T follicular helper cell (primary cell): ENCODE results near the gene TMPRSS11A.

ENCODE experiments used
- DNase-seq: peaks from one replicate; pipeline ENCODE4 v3.0.0-alpha.2; 2020; ENCODE audit warnings: low read depth

TMPRSS11A gene

DNA sequence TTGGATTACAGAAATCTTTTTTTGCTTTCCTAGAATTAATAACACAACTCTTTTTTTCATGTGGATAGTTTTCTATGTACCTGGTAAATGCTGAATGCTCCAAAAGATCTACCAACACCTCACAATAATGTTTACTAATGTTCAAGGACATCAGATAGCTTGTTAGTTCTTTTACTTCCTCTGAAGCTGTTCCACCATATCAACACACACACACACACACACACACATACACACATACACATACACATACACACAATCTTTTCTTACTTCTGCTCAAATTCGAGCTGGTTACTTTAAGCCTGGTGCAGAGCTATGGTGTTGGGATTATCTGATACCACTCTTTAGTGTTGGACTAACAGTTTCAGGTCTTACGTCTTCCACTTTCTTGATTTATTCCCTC is 51.2 kb downstream of the TMPRSS11A start:
- no peak for DNase-seq

DNA sequence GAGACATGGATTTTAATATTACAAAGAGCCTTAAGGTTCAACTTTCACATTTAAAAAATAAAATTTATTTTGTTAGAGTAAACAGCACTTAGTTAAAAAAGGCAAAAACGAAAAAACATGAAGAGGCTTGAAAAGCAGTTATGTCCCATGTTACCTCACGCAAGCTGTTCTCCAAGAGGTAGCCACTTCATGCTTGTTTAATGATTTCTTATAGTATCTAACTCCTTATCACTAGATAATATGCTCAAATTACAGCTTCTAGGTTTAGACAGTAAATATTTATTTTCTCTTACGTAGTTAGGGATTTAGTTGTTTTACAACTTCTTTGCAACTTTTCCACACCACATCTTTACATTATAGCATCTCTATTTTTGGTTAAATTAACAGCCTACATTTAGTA is 51.7 kb downstream of the TMPRSS11A start:
- DNase-seq: no peak

DNA sequence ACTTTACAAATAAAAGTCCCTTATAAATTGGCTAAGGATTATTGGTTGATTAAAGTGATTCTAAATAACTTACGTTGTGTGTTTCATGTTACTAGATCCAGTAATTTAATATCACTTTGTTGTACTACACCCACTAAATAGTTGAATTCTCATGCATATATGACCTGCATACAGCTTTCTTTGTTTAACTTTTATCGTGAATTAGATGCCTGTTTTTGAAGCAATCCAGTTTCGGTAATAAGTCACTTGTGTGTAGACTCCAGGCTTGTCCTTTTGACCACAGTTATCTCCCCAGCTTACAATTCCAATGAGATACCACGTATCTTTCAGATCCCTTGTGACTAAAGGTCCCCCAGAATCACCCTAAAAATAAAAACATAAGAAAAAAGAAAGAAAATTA is 52.2 kb downstream of the TMPRSS11A start:
- DNase-seq: no peak

DNA sequence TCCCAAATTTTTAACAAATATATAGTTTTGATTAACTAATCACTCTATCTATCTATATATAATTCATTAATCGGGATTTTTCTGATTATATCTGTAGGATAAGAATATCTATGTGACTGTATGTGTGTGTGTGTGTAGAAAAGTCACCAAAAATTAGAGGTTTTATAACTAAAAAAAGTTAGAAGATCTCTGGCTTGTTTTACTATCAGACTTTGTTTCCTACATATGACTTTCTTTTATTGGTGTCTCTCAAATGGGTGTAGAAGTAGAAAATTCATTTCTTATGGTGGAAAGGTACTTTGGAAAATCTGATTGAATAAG is 52.7 kb downstream of the TMPRSS11A start:
- DNase-seq: no peak

DNA sequence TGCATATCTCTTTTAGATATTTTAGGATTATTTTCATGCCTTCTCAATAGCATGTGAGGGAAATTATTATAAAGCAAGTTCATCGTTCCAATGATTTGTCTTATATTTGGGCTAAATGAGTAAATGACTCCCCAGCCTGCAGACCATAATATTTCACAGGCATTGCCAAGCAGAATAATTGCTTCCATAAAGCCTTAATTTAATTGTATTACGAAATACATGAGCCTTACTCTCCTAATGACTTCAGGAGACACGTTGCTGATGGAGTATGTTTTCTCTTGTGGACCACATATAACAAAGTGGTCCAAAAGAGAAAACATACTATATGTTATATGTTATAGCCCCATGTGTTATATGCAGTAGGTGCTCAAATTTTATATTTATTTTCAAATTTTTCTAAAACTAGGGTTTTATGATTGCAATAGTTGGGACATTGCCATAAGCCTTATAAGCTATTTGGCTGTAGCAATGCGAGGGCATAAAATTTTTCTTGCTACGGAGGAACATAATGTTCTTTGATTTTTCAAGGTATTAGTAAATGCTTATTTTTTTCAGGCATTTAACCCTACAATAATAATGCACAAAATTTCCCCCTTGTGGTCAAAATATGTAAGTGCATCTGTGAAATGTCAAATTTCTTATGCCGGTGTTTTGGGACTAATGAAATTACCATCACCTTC is 53.2 kb downstream of the TMPRSS11A start:
- no peak for DNase-seq

DNA sequence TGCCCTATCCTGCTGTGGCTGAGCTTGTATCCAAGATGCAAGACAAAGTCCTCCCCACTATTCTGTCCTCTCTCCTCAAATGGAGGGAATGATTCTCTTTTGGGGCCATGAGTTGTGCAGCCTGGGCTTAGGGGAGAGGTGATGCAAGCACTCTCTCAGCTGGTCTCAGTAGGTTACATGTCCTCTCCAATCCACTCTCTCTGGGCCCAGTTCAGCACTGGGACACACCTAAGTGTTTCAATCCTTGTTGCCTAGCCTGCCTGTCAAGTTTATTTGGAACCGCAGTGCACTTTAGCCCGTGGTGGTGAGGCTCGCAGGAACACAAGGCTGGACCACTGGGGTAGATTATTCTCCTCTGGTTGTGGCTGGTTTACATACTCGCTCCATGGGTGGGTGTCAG is 55.6 kb downstream of the TMPRSS11A start:
- DNase-seq: no peak

DNA sequence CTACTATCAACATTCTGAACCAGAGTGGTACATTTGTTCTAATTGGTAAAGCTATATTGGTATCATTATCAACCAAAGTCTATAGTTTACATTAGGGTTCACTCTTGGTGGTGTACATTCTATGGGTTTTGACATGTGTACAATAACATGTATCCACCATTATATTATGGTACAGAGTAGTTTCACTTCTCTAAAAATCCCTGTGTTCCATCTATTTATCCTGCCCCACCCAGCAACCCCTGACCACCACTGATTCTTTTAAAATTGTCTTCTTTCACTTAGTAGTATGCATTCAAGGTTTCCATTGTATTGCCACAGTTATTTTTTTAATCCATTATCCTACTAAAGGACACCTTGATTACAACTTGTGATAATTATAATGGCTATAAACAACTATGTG is 64.2 kb downstream of the TMPRSS11A start:
- no peak for DNase-seq

DNA sequence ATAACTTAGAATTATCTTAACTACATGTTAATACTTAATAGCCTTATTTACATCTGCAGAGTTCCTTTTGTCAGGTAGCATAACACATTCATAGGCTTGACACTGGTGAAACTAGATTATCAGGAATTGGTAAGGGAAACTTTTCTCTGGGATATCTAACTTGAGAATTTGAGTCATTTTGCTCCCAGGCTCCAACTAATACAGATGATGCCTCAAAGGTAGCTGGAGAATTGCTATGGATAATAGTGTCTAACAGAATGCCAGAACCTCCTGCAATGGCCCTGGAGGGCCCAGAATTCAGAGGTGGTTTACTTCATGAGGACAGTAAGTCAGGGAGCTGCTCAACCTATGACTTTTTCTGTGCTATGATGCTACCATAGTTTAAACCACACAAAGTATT is 65.6 kb downstream of the TMPRSS11A start:
- no peak for DNase-seq

DNA sequence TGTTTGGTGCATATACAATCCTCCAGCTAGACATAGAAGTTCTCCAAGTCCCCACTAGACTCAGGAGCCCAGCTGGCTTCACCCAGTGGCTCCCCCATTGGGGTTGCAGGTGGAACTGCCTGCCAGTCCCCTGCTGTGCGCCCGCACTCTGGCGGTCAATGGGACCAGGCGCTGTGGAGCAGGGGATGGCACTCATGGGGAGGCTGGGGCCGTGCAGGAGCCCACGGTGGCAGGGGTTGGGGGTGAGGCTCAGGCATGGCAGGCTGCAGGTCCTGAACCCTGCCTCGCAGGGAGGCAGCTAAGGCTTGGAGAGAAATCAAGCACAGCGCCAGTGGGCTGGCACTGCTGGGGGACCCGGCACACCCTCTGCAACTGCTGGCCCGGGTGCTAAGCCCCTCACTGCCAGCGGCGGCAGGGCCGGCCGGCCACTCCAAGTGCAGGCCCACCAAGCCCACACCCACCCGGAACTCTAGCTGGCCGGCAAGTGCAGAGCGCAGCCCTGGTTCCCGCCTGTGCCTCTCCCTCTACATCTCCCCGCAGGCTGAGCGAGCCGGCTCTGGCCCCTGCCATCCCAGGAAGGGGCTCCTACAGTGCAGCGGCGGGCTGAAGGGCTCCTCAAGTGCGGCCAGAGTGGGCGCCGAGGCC is 66.8 kb downstream of the TMPRSS11A start:
- DNase-seq: no peak

DNA sequence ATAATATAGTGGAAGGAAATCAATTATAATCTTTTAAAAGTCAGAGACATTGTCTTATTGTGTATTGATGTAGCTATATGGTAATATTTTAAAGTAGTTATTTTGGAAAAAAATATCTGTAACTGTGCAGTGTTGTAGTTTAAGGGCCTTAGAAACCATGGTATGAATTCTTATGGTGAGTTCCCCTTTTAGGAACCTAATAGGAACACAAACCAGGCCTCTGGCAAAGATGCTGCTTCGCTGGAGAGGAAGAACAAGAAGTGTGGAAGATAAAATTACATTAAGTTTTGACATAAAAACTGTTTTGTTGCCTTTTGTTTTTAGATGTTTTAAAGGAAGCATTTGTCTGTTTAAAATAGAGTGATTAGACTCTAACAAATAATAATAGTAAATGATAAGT is 68.6 kb downstream of the TMPRSS11A start:
- DNase-seq: no peak

DNA sequence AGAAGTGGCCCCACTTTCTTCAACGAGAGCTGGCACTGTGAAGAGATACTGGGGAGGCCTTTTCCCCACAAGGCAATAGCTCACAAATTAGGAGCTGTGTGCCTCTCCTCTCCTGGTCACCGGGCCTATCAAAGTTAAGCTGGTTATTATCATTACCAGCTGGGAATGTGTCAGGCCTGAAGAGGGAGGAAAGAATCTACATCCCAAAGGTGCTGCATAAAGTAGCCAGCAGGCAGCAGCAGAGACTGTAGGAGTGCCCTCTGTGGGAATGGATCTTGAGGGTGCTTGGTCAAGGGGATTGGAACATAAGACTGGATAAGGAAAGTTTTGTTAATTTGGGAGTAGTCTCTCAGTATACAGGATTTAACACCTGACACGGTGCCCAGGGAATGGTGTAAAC is 70.4 kb downstream of the TMPRSS11A start:
- no peak for DNase-seq

DNA sequence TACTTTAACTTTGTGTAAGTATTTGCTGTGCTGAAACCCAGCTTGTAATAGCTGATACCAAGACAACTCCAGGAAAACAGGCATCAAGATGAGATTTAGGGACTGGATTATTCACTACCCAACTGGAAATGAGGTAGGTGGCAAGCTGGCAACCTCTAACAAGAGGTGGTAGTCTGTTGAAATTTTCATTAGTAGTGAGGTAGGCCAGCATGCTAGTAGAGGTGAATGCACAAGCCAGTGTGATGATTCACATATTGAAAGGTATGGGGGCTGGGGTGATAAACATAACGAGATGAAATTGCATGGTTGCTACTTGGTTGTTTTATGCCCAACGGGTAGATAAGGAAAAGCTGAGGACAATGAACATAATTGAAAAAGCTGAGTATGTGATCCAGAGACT is 71.0 kb downstream of the TMPRSS11A start:
- DNase-seq: no peak

DNA sequence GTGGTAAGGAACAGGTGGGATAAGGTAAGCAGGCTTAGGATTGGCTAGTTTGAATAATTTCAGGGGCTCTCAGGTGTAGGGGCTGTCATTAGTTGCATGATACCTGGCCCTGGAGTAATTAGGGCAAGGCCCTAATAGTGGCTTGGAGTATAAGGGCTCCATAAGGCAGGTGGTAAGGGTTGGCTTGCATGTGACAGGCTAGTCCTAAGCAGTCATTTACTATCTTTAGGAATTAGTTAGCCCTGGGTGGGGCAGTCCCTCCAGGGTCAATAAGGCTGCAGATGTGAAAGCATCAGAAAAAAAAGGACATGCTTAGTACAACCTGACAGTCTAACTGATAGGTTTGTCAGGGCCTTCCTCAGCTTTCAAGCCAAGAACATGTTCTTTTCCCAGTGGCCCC is 71.6 kb downstream of the TMPRSS11A start:
- DNase-seq: no peak

DNA sequence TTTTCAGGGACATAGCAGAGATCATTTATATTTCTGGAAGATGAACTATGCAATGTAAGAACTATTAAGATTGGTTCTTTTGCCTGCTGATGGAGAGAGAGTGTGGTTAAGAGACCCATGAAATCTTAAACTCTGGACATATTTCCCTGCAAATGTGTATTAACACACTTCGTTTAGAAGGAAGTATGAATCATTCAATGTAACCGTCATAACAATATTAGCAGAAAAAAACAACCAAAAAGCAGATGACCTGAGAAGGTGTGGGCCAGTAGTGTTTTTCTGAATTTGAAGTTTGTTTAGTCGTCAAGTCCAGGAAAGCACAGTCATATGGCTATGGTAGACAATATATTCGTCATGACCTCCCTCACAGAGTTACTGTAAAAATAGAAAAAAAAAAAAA is 77.0 kb downstream of the TMPRSS11A start:
- no peak for DNase-seq

DNA sequence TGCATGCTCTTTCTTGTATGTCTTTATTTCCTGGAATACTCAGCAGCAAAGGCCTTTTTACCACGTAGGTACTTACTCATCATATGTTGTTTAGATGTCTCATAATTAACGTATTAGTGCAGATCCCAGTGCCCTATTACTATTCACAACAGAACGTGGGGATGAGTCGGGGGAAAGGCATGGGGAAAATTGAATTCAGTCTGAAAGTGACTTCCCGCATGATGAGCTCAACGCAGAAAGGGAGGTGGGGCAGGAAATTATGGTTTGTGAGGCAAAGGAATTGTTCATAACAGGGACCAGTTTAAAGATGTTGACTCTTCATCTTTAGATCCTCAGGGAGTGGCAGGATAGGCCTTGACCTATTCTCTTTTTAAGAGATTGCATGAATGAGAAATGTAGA is 77.5 kb downstream of the TMPRSS11A start:
- DNase-seq: no peak

DNA sequence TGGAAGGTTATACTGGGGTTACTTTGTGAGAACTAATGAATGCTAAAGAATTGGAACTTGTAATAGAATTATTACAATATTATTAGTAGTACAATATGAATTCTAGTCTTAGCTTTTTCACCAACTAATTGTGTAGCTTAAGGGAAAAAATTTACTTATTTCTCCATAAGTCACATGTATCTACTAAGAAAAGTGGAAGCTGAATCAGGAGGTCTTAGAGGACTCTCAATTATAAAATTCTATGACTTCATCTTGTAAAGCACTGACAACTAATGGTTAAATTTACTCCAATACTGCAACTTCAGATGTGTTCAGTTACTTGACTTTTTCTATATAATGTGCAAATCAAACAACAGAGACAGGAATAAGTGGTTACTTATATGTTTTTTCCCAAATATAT is 78.6 kb downstream of the TMPRSS11A start:
- no peak for DNase-seq

DNA sequence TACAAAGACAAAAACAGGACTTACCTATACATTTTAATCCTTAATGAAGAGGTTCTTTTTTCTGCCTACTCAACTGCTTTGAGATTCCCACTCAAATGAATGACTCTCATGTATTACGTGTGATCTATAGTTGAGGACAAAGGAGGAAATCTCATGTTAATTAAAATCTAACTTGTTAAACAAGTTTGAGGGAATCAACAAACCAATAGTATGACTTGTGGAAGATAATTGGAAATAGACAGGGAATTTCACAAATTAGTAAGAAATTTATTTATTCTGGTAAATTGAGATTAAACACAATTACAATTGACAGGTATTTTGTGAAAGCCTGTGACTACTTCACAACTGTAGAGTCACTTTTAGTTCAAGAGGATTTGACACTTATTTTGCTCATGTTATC is 79.4 kb downstream of the TMPRSS11A start, which contains the start of gene TMPRSS11D:
TMPRSS11D (minus strand) TSS at position 101 of the 400 bp plus-strand sequence; CDS start at position 32, 69 bp downstream.
- DNase-seq: no peak

DNA sequence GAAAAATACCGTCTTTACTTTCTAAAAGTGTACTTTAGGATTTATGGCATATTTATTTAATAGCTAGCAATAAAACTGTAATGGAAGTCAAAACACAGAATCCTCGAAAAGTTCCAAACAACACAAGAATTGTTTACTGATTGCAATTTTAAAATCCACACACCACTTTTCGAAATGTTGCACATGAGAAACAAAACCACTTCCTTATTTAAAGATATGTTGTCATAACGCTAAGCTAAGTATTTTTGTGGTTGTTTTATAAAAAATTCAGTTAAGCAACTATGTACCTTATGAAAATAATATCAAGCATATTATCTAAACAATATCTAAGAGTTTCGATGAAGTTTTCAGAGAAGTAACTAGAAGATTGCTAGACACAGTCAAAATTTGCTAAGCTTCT is 79.8 kb downstream of the TMPRSS11A start:
- no peak for DNase-seq

DNA sequence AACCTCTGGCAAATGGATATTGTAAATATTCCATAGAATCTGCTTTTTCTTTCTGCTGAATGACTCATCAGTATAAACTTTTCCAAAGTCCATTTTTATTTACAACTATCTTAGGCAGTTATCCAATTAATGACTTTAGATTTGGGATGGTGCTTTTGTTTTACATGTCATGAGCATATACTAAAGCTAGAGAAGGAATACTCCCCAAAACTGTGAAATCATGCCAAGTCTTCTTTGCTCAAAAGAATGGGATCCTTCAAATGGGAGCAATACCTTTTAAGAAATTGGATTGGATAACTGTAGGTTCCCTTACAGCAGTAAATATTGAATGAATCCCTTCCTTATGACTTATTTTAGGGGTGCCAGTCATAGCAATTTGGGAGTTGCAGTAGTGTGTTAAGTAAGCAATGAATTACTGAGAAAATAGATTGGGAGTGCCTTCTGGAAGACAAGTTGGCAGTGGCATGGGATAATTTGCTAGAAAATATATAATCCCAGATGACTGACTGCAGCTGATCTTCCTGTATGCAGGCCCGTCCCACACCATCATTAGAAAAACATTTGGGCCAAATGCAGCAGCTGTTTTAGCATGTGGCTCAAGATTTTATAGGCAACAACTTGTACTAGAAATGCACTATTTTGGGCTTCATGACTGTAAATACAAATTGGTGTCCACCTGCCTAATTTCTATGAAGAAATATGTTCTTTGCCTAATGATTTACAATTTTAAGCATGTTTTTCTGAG is 82.3 kb downstream of the TMPRSS11A start:
- DNase-seq: no peak

DNA sequence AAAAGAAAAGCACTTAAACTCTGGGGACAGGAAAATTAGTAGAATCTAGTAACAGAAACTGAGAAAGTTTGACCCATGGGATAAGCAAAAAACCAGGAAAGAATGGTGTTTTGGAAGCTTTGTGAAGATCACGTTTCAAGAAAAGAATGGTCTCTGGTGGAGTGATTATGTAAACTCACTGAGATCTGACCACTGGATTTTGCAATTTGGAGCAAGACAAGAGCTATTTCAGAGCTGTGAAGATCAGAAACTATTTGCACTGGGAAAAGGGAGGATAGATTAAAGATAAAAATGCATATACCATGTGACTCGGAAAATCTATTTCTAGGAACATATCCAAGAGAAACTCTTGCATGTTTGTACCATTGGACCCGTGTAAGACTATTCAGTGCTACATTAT is 83.8 kb downstream of the TMPRSS11A start:
- no peak for DNase-seq

DNA sequence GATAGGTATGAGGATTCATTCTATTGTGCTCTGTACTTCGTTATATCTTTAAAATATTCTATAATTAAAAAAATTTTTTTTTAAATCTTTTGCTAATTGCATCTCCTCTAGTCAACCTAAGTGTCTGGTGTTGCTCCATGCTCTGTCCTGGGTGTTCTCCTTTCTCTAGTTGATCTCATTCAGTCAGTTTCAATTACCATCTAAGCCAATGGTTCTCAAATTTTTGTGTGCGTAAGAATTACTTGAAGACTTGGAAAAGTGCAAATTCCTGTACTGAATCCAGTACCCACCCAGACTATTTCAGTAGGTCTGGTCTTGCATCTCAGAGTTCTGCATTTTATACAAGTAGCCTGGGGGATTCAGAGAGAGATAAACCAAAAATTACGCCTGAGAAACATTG is 86.2 kb downstream of the TMPRSS11A start:
- DNase-seq: no peak

DNA sequence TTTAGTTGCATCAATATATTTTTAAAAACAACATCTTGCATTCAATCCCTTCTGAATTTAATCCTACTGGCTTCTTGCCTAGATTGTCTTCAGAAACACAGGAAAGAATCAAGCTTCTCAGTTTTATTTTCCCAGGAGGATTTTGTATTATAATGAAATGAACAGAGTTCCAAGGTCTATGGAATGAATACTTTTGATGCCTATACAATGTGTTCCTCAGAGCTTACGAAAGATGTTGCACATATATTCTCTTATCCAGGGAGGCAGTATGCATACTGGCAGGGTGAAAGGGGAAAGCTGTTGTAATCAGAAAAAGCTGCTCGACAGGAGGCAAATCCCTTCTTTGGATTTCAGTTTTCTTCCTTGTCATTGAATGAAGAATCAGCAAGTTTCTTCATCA is 88.3 kb downstream of the TMPRSS11A start:
- DNase-seq: no peak

DNA sequence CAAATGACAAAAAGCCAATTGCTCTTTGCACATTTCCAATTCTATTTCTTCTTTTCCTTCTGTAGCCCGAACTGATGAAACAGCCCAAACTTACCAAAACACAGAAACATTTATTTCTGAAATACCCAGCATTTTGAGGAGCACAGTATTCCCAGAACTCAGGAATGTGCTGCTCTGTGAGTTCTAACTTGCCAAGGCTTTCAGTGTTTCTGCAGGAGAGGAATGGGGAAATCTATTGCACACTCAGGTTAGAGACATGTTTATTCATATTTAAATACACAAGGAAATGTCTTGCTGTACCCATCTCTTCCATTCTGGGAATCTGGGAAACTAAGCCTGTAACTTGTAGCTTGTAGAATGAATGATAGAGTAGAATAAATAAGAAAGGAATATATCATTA is 90.2 kb downstream of the TMPRSS11A start:
- DNase-seq: no peak
